Inflammatory macrophage treated with lipopolysaccharide for 1 hour (primary cell): Measurements from ENCODE around the gene MACROD2.

ENCODE experiments used
- DNase-seq, 2 donors: peaks; one replicate each; pipeline ENCODE4 v3.0.0-alpha.2; 2020 to 2022

MACROD2 gene

DNA sequence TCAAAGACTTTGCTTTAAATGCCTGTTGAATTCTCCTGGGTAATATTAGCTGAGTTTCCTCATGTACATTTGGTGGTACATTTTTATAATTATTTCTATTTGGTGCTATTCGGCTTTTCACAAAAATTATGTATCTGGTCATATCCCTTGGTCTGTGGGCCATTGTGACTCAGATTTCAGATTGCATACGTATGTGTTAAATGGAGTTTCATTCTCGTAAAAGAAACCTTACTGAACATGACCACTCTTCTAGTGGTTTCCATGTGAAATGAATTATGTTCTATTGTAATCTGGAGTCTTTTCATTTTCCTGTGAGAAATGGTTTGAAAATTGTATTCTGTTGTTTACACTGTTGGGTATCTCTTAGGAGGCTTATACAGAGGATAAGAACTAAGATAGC, 728.3 kb downstream of the MACROD2 start:
- no peak for DNase-seq

- no peak for DNase-seq
These were observed 728.7 kb downstream of the MACROD2 start for GRCh38 chr20:14724036-14724435.

DNA sequence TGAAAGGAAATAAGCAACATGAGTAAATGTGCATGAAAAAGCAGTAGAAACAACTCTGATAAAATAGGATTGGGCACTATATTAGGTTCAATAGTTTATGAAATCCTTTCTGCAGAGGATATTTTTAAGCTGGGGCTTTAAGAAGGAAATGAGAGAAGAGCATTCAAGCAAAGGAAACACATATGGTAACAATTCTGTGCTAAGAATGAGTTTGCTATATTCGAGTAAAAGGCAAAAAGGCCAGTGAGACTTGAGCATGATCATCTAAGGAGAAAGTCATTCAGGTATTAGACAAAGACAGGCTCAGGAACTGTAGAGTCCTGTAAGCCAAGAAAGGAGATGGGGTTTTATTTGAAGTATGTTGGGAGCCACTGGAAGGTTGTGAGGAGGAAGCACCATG, 729.2 kb downstream of the MACROD2 start:
- DNase-seq: no peak

DNA sequence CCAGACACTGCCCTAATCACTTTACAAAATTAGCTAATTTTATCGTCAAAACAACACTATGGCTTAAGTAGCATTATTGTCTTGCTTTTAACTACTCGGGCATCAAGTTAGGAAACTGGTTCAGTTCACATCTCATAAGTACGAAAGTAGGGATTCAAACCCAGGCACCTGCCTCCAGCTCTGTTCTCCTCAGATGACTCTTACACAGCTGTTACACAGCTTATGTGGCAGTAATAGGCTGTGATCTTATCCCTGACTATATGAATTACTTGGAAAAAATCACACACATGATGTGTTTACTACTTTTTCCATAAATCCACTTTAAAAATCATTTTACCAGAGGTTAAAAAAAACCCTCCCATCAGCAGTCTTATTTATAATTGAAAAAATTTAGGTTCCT, 731.3 kb downstream of the MACROD2 start:
- DNase-seq: no peak

DNA sequence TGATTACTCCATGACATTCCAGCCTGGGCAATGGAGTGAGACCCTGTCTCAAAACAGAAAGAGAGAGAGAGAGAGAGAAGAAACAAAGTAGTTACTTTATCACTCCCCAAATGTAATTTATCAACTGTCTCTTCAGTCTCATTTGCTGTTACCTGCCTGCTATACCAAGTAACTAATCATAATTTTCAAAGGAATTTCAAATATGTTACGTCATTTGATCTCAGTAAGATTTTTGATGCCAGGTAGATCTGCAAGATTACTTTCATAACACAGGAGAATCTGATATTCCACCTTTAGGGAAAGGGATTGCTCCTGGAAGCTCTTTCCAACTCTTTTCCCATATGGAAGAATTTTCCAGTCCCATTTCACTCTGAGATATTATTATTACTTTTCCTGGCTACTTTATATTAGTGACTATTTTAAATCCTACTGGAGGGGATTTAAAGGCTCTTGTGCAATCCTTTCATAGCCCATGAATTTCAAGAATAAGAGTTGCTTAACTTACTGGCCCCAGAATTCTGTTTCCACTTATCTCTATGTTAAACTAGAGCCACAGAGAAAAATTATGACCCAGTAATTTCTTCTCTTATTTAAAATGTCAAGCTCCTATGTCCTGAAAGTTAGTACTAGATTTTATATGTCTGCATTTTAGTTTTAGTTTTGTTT, 732.3 kb downstream of the MACROD2 start:
- DNase-seq: no peak

GRCh38 chr20:14729390-14729789, 734.1 kb downstream of the MACROD2 start:
- no peak for DNase-seq

GRCh38 chr20:14732343-14732742, 737.0 kb downstream of the MACROD2 start:
- DNase-seq: no peak

GRCh38 chr20:14732996-14733395, 737.7 kb downstream of the MACROD2 start:
- DNase-seq: no peak

DNA sequence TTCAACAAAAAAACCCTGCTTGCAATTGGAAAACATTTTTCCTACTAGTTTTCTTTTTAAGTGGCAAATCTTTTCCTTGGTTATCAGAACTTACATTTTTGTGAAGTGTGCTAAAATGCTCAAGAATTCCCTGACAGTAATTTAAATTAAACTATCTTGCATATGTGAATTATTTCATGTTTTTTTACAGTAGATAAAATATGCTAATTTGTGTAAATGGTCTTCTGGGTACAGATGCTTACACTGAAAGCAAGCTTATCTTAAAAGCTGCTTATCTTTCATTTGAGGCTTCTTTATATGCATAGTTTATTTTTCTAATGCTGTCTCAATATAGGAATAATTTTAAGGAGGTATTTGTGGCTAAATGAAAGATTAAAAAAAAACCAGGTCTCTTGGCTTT, 745.1 kb downstream of the MACROD2 start:
- no peak for DNase-seq

- no peak for DNase-seq
These were observed 746.3 kb downstream of the MACROD2 start for GRCh38 chr20:14741616-14742015.

- no peak for DNase-seq
These were observed 749.4 kb downstream of the MACROD2 start for GRCh38 chr20:14744723-14745122.

GRCh38 chr20:14745830-14746229, 750.5 kb downstream of the MACROD2 start:
- no peak for DNase-seq

DNA sequence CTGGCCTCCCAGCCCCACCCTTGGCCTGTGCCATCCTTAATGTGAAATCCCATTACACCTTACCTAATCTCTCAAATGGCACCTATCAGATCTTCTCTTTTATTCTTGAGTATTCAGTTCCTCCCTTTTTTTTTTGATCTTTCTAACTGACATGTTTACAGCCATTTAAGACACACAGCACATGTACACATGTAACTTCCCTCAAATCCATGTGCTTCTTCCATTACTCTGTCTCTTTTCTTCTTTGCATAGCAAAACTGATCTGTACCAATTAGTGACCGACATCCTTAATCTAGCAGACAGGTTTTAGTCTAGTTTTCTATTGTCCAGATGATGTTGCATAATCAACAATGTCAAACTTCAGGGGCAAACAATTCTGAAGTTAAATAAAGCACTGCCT, 755.9 kb downstream of the MACROD2 start:
- no peak for DNase-seq

- DNase-seq: no peak
These were observed 762.4 kb downstream of the MACROD2 start for GRCh38 chr20:14757728-14758127.

- DNase-seq: no peak
These were observed 763.0 kb downstream of the MACROD2 start for GRCh38 chr20:14758356-14758755.

DNA sequence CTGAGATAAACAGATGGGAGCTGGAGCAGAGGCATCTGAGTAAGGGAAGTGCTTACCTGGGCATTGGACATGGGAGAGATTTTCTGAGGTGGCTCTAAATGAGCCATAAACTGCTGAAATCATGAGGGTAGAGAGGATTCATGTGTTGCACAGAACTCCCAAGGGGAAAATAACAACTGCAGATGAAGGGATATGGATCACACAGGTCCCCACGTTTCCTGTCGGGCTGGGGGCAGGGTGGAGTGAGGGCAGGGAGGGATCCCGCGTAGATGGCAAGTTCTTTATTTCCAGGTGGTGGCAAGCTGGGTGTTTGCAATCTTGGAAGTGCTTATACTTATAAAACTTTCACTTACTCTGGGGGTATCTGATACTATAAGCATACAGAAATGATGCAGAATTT, 764.7 kb downstream of the MACROD2 start:
- DNase-seq: no peak

- DNase-seq: no peak
These were observed 766.6 kb downstream of the MACROD2 start for GRCh38 chr20:14761903-14762302.

DNA sequence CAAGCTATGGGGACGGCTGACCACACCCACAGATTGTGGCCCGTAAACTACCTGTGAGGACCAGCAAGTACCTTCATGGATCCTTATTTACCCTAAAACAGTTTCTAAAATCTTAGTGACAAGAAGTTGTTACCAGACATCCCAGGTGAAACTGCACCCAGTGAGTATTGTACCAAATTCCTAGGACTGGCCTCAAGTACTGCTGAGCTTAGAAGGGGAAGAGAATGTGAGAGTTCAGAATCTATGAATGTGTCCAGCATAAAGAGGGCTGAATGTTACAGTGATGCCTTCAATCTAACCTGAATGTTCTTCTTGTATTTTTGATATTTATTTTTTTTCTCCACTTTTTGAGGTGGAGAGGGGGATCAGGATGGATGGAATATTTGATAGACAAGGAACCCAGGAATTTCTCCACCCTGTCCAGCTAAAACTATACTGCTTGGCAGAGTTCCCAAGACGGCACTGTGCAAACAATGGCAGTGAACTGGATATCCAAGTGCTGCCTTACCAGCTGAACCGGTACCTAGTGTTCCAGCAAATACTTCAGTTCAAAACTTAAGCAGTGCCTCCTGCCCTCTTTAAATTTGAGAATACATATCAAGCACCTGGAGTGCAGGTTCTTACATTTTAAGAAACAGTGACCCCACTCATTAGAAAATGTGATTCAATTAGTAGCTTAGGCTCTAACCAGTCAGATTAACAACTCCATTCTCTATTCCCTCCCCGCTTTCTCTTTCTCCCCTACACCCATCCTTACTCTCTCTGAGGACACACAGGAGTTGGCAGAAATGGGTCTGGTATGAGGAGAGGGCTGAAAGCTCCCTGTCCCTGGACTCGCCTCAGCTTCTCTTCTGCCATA, 769.4 kb downstream of the MACROD2 start:
- no peak for DNase-seq

GRCh38 chr20:14765370-14765701, 770.0 kb downstream of the MACROD2 start:
- DNase-seq: no peak

- DNase-seq: no peak
These were observed 778.2 kb downstream of the MACROD2 start for GRCh38 chr20:14773486-14773885.

DNA sequence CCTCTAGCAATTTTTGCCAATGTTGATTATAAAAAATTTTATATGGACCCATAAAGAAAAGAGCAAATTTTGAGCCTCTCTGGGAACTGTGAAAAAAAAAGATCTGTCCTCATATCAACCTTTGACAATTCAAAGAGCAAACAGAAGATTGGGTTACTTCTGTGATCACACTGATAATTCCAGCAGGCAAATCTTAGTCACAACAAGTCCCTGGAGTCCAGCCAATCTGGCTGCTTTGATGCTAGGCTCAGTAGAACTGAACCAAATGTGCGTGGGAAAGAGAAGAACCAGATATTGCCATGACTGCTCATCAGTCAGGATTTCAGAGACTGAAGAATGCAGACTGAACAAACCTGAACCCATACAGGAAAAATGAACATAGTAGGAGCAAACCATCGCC, 780.5 kb downstream of the MACROD2 start:
- no peak for DNase-seq

GRCh38 chr20:14777591-14777990, 782.3 kb downstream of the MACROD2 start:
- DNase-seq: no peak

- no peak for DNase-seq
These were observed 782.8 kb downstream of the MACROD2 start for GRCh38 chr20:14778096-14778495.

DNA sequence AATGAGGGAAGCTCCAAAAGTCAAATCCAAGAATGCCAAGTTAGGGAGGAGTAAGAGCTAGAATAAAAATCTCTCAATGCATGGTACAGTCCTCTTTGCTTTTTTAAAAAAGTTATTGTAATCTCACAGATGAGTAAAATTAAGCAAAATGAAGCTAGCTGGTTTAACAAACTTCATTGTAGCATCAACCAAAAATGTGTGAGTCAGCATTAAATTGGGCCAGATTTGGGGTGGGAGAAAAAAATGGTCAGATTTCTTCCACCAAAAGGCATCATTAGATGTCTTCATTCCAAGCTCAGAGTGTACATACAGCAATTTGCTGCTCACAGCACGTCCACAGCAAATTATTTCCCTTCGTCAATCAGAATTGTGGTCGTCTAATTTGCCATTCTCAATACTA, 783.6 kb downstream of the MACROD2 start:
- DNase-seq: no peak

GRCh38 chr20:14780508-14780907, 785.2 kb downstream of the MACROD2 start:
- no peak for DNase-seq
